Sigmoid colon (tissue), 7 donors: ENCODE measurements around the gene TNFRSF18. TPM values are rescaled to one million over a fixed set of nuclear protein-coding genes. Genes with fewer than 3 reads are reported as not detected.

Source experiments
- DNase-seq: peaks from one replicate; pipeline ENCODE4 v3.0.0-alpha.2; 2019
- H3K27ac ChIP-seq, 4 donors: fragments of 200-600 bp; sonication (generic); one replicate each; pipeline ENCODE4 v1.5.1; 2016 to 2019; ENCODE audit warnings: mild to moderate bottlenecking in 1 of 4
- H3K27me3 ChIP-seq, 3 donors: fragments of 200-600 bp; sonication (generic); one replicate each; pipeline ENCODE4 v1.5.1; 2019; ENCODE audit warnings: mild to moderate bottlenecking in 1 of 3
- H3K36me3 ChIP-seq, 4 donors: fragments of 200-600 bp; sonication (generic); one replicate each; pipeline ENCODE4 v1.5.1; 2016 to 2019
- H3K4me1 ChIP-seq, 4 donors: fragments of 200-600 bp; sonication (generic); one replicate each; pipeline ENCODE4 v1.5.1; 2017 to 2019
- H3K4me3 ChIP-seq, 4 donors: fragments of 200-600 bp; sonication (generic); one replicate each; pipeline ENCODE4 v1.5.1; 2017 to 2019; ENCODE audit warnings: mild to moderate bottlenecking in 2 of 4, moderate library complexity in 1 of 4
- H3K9me3 ChIP-seq, 4 donors: fragments of 200-600 bp in 3 of 4; sonication (generic) in 3 of 4; one replicate each; pipeline versions ENCODE4 v1.5.1 to v1.6.1; 2013 to 2019
- EP300 ChIP-seq, 4 donors: sonication (generic); formaldehyde crosslinking; IDR thresholded peaks; one replicate each; pipeline ENCODE4 v1.6.1; 2017; ENCODE audit warnings: antibody characterized with exemption in 4 of 4
- POLR2A ChIP-seq, 2 donors: fragments of 450-650 bp; IDR thresholded peaks; one replicate each; pipeline ENCODE4 v1.6.1; 2016; ENCODE audit warnings: antibody characterized with exemption in 2 of 2, mild to moderate bottlenecking in 2 of 2, moderate library complexity in 2 of 2
- POLR2AphosphoS5 ChIP-seq, 4 donors: sonication (generic); formaldehyde crosslinking; IDR thresholded peaks; one replicate each; pipeline ENCODE4 v1.6.1; 2017; ENCODE audit warnings: antibody characterized with exemption in 4 of 4
- WGBS, 2 donors: extraction: QIAGEN DNeasy Blood & Tissue Kit; methylation state at CpG; one replicate each; pipeline ENCODE4 v1.1.7; 2013; 5-methylcytosine and 5-hydroxymethylcytosine counted together
- intact Hi-C: fragments of 100-400 bp; cut with DNase I; formaldehyde crosslinking; loops from one replicate; pipeline ENCODE4 v1.15.1; 2023
- polyA plus RNA-seq, 3 donors: library from polyadenylated mRNA; stranded (reverse); fragments of 200-250 nt; gene quantifications; one replicate each; pipeline ENCODE4 v1.2.3, GENCODE V29; 2013
- total RNA-seq, 4 donors: library from RNA; depleted of rRNA; stranded (reverse); fragments of >200 nt; gene quantifications; one replicate each; pipeline ENCODE4 v1.1.0, GENCODE V29; 2016
- TF ChIP-seq, protein P1 (sequence below), 4 experiments: fragments of 450-650 bp in 3 of 4; fragments of 200-600 bp in 1 of 4; IDR thresholded peaks; one replicate each; pipeline ENCODE4 v1.5.1; 2016 to 2019; ENCODE audit warnings: antibody characterized with exemption in 4 of 4, mild to moderate bottlenecking in 3 of 4, moderate library complexity in 2 of 4
- donor health status: healthy with polysubstance abuse.
- donor health status: Bipolar disorder and iron deficiency.
- donor health status: healthy.

TNFRSF18 gene
- total and polyA plus RNA-seq, 7 donors, result 0.71 to 3.9 (median 1.2) TPM; not detected in 4

- peak within 1 kb of the TSS; percentile 69 to 100 (median 96) for H3K4me3 ChIP-seq
- intact Hi-C loops, result loop anchor here (1.0 kb wide), 1 partner anchor 42 kb away; no protein-coding TSS in a partner anchor
- DNase-seq, result no peak
Observed at GRCh38 chr1:1232208-1232795, 25.9 kb upstream of the TNFRSF18 start, which contains the start of gene B3GALT6. TSS of gene B3GALT6 (plus strand) at chr1:1232237. CDS start at chr1:1232279, 42 bp downstream.

DNA sequence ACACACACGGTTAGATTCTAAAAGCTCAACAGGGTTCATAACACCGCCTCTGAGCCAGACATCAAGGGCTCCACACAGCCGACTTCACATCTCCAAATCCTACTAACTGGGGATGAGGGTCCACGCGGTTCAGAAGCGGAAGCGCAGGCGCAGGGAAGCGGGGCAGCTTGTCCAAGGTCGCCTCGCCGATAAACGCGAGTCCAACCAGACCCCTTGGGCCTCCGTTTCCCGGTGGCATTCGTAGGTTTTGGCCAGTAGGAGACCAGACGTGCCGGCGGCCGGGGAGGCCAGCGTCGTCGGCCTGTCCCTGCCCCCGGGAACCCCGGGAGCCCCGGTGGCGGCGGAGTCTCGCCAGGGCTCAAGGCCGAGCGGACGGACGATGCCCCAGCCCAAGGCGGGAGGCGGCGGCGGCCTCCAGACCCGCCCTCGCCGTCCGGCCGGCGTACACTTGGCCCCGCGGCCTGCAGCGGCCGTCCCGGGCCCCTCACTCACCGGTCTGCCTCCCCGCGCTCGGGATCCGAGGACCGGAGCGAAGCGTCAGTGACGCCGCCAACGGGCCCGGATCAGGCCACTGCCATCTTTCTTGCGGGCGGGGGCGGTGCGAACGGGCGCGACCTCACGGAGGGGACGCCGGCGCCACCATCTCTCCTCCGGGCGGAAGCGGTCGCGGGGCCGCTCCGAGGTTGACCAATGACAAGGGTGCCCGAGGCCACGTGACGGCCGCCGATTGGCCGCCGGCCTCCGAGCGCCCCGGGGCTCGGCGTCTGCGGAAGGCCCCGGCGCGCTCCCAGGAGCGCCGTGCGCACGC, 25.2 kb upstream of the TNFRSF18 start, which contains the start of gene SDF4:
Gene SDF4, minus strand, starts transcription at position 602 of the 808 bp plus-strand sequence. CDS start 3,229 bp downstream, outside the sequence.
- peaks cover 13 to 25% (median 22%) of the 10 kb centered on the region in 4 donors for H3K36me3 ChIP-seq
- TF ChIP-seq, protein P1, sequence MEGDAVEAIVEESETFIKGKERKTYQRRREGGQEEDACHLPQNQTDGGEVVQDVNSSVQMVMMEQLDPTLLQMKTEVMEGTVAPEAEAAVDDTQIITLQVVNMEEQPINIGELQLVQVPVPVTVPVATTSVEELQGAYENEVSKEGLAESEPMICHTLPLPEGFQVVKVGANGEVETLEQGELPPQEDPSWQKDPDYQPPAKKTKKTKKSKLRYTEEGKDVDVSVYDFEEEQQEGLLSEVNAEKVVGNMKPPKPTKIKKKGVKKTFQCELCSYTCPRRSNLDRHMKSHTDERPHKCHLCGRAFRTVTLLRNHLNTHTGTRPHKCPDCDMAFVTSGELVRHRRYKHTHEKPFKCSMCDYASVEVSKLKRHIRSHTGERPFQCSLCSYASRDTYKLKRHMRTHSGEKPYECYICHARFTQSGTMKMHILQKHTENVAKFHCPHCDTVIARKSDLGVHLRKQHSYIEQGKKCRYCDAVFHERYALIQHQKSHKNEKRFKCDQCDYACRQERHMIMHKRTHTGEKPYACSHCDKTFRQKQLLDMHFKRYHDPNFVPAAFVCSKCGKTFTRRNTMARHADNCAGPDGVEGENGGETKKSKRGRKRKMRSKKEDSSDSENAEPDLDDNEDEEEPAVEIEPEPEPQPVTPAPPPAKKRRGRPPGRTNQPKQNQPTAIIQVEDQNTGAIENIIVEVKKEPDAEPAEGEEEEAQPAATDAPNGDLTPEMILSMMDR (IDR thresholded peaks at IDR 0.05), result no peak
- TF ChIP-seq POLR2AphosphoS5 (IDR thresholded peaks at IDR 0.05), result peak; percentile 50 to 82 (median 74)
- TF ChIP-seq EP300 (IDR thresholded peaks at IDR 0.05), result no peak
- TF ChIP-seq POLR2A (IDR thresholded peaks at IDR 0.05), result peak; percentile 18 to 47
- no peaks in the 10 kb centered on the region for H3K27me3 ChIP-seq
- H3K27ac ChIP-seq, result peak within 1 kb of the TSS; percentile 92 to 97 (median 96)
- H3K4me1 ChIP-seq, result peaks cover 0 to 50% (median 33%) of the 10 kb centered on the region in 4 donors
- intact Hi-C loops, result loop anchor here (1.0 to 2.0 kb wide), 3 partner anchors 43 to 115 kb away; partner anchors contain the start of gene C1orf159
- 0% methylated on average over 99 of the region's 99 CpGs for WGBS, 2 donors
- H3K4me3 ChIP-seq, result peak within 1 kb of the TSS; percentile 69 to 100 (median 96)
- DNase-seq, result peak; percentile 98
- no peaks in the 10 kb centered on the region for H3K9me3 ChIP-seq

More at GRCh38 chr1:1232208-1232795, 25.9 kb upstream of the TNFRSF18 start, which contains the start of gene B3GALT6:
- Histone ChIP-seq H3K36me3 (peaks cover 13 to 18% (median 15%) of the 10 kb centered on the region in 4 donors), H3K27ac (peak within 1 kb of the TSS; percentile 92 to 97 (median 96)), H3K9me3 (no peaks in the 10 kb centered on the region), H3K4me1 (peaks cover 0 to 55% (median 33%) of the 10 kb centered on the region in 4 donors), H3K27me3 (peaks cover 0 to under 1% (median 0%) of the 10 kb centered on the region in 3 donors)
- 8 to 16% methylated on average over 100 of the region's 100 CpGs for WGBS, 2 donors
- TF ChIP-seq, protein P1 (IDR thresholded peaks at IDR 0.05), result no peak
- no peak for TF ChIP-seq EP300 (IDR thresholded peaks at IDR 0.05)
- TF ChIP-seq POLR2AphosphoS5 (IDR thresholded peaks at IDR 0.05), result no peak
- TF ChIP-seq POLR2A (IDR thresholded peaks at IDR 0.05), result no peak

GRCh38 chr1:1230656-1231399, 24.4 kb upstream of the TNFRSF18 start:
- TF ChIP-seq POLR2A (IDR thresholded peaks at IDR 0.05) (peak in 1 of 2 donors; percentile 10), EP300 (IDR thresholded peaks at IDR 0.05) (no peak)
- no peaks in the 10 kb centered on the region for H3K27me3 ChIP-seq
- intact Hi-C loops, result loop anchor here (2.0 kb wide), 2 partner anchors 72 to 114 kb away; partner anchors contain the start of gene C1orf159
- WGBS, 2 donors, result 4 to 16% methylated on average over 24 of the region's 24 CpGs
- H3K36me3 ChIP-seq, result peaks cover 13 to 33% (median 26%) of the 10 kb centered on the region in 4 donors
- H3K4me3 ChIP-seq, result peak overlapping the region; percentile 69 to 100 (median 96)
- peaks cover 0 to 50% (median 33%) of the 10 kb centered on the region in 4 donors for H3K4me1 ChIP-seq
- H3K27ac ChIP-seq, result peak overlapping the region; percentile 92 to 97 (median 96)
- DNase-seq, result no peak
- no peaks in the 10 kb centered on the region for H3K9me3 ChIP-seq

DNA sequence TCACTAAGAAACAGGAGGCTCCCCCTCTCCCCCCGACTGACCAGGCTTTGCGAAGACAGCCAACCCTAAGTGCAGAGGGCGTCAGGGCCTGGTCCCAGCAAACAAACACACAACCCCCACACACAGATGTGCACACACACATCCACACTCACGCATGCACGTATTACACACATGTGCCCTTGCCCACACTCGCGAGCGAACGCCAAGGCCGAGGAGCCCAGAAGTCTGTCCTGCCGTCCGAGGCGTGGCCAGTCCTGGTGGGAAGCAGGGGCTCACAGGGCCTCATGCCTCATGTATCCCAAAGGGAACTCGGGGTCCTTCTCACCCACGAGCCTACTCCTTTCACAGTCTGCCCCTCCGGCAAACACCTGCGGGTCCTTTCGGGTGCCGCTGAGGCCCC, 23.4 kb upstream of the TNFRSF18 start:
- intact Hi-C loops, result loop anchor here (2.0 kb wide), 2 partner anchors 71 to 113 kb away; partner anchors contain the start of gene C1orf159

More for the DNA sequence above, 23.4 kb upstream of the TNFRSF18 start:
- peaks cover 13 to 43% (median 31%) of the 10 kb centered on the region in 4 donors for H3K36me3 ChIP-seq
- 89 to 91% methylated on average over 19 of the region's 19 CpGs for WGBS, 2 donors
- H3K9me3 ChIP-seq, result no peaks in the 10 kb centered on the region
- DNase-seq, result no peak
- no peak overlapping the region for H3K27ac ChIP-seq
- peak overlapping the region in 1 of 4 donors; percentile 99 for H3K4me3 ChIP-seq
- H3K4me1 ChIP-seq, result peaks cover 0 to 50% (median 33%) of the 10 kb centered on the region in 4 donors
- TF ChIP-seq EP300 (IDR thresholded peaks at IDR 0.05) (no peak), POLR2AphosphoS5 (IDR thresholded peaks at IDR 0.05) (no peak), POLR2A (IDR thresholded peaks at IDR 0.05) (no peak)
- TF ChIP-seq, protein P1 (IDR thresholded peaks at IDR 0.05), result no peak
- H3K27me3 ChIP-seq, result no peaks in the 10 kb centered on the region
